ENCODE measurements around the gene VWC2.

GRCh38 chr7:49817279-49817678, 43.8 kb downstream of the VWC2 start:
- no peak for TF ChIP-seq POLR2A (IDR thresholded peaks at IDR 0.05)
- TF ChIP-seq CTCF (IDR thresholded peaks at IDR 0.05), result no peak
